ENCODE measurements around the gene EXOSC5. TPM values are rescaled to one million over a fixed set of nuclear protein-coding genes. Genes with fewer than 3 reads are reported as not detected.
"Not testable (repeated sequence)": the region's sequence is repeated elsewhere in the genome, so short reads cannot be mapped to it uniquely, and the experiment has no call there.

EXOSC5 gene
- total and polyA plus RNA-seq, 7 experiments from 2014 or later = 15.0 to 84.8 (median 22.1) TPM

GRCh38 chr19:41411100-41411967, 14.2 kb upstream of the EXOSC5 start:
- H3K27me3 Mint-ChIP-seq = no peaks in the 10 kb centered on the region
- CTCF ChIA-PET = interaction anchor here (0.8 kb wide), 1 partner anchor 1001 kb away, joined by 3 read pairs; no protein-coding TSS in a partner anchor
- Histone ChIP-seq H3K4me1 (ENCODE audit: control insufficient read depth in 2 of 2, insufficient read depth in 2 of 2, low read length in 2 of 2) (peaks cover 0 to 4% of the 10 kb centered on the region in 2 donors), H3K4me3 (ENCODE audit: low read length) (no peak overlapping the region), H3K36me3 (ENCODE audit: control insufficient read depth in 2 of 3, insufficient read depth in 3 of 3, low read length in 3 of 3) (peaks cover 0 to 49% (median 0%) of the 10 kb centered on the region in 3 experiments), H3K27me3 (ENCODE audit: control insufficient read depth in 2 of 2, insufficient read depth in 2 of 2, low read length in 2 of 2) (no peaks in the 10 kb centered on the region), H3K27ac (ENCODE audit: low read depth, low read length) (no peak overlapping the region), H3K9me3 (ENCODE audit: control insufficient read depth in 2 of 3, low read length in 3 of 3) (no peaks in the 10 kb centered on the region)
- DNase-seq (no peak), ATAC-seq (no peak)
- intact Hi-C loops (cut with micrococcal nuclease) = no loop called here
- H3K4me3 Mint-ChIP-seq = no peak overlapping the region
- POLR2A ChIA-PET = no interaction called here
- H3K27ac Mint-ChIP-seq = peak overlapping the region in 1 of 9 donors; percentile 26
- peaks cover 6 to 20% (median 8%) of the 10 kb centered on the region in 5 donors for H3K36me3 Mint-ChIP-seq
- peaks cover 0 to 28% (median 16%) of the 10 kb centered on the region in 7 donors for H3K4me1 Mint-ChIP-seq
- H3K9me3 Mint-ChIP-seq = no peaks in the 10 kb centered on the region

DNA sequence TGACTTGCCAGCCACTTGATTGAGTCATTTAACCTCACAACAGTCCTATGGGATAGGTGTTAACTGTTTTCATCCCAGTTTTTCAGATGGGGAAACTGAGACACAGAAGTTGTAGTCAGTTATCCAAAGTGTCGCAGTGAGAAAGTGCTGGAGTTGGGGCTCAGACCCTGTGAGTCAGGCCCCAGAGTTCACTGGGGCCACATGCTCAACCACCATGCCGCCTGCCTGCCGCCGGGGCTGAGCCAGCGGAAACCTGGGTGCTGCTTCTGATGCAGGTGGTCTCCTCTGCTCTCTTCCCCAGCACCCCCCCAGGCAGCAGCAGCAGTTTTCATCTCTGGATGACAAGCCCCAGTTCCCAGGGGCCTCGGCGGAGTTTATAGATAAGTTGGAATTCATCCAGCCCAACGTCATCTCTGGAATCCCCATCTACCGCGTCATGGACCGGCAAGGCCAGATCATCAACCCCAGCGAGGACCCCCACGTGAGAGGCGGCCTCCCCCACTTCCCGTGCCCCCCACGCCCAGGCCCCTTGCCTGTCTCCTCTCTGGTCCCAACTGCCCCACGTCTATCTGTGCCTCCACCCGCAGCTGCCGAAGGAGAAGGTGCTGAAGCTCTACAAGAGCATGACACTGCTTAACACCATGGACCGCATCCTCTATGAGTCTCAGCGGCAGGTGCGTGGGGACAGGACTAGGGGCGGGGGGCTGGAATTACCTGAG, 13.3 kb upstream of the EXOSC5 start:
- H3K4me3 Mint-ChIP-seq = no peak overlapping the region
- DNase-seq = no peak
- intact Hi-C loops (cut with micrococcal nuclease) = no loop called here
- peaks cover 0 to 31% (median 16%) of the 10 kb centered on the region in 7 donors for H3K4me1 Mint-ChIP-seq
- Histone ChIP-seq H3K36me3 (ENCODE audit: control insufficient read depth in 2 of 3, insufficient read depth in 3 of 3, low read length in 3 of 3) (peaks cover 0 to 50% (median 0%) of the 10 kb centered on the region in 3 experiments), H3K4me3 (ENCODE audit: low read length) (no peak overlapping the region), H3K9me3 (ENCODE audit: control insufficient read depth in 2 of 3, low read length in 3 of 3) (no peaks in the 10 kb centered on the region), H3K27me3 (ENCODE audit: control insufficient read depth in 2 of 2, insufficient read depth in 2 of 2, low read length in 2 of 2) (no peaks in the 10 kb centered on the region), H3K27ac (ENCODE audit: low read depth, low read length) (no peak overlapping the region), H3K4me1 (ENCODE audit: control insufficient read depth in 2 of 2, insufficient read depth in 2 of 2, low read length in 2 of 2) (peaks cover 0 to 4% of the 10 kb centered on the region in 2 donors)
- H3K27me3 Mint-ChIP-seq = no peaks in the 10 kb centered on the region
- no peaks in the 10 kb centered on the region for H3K9me3 Mint-ChIP-seq
- H3K27ac Mint-ChIP-seq = peak overlapping the region in 1 of 9 donors; percentile 47
- H3K36me3 Mint-ChIP-seq = peaks cover 6 to 18% (median 8%) of the 10 kb centered on the region in 5 donors
- no peak for ATAC-seq
- ChIA-PET CTCF (interaction anchor here (0.8 kb wide), 1 partner anchor 1000 kb away, joined by 3 read pairs; no protein-coding TSS in a partner anchor), POLR2A (no interaction called here)

DNA sequence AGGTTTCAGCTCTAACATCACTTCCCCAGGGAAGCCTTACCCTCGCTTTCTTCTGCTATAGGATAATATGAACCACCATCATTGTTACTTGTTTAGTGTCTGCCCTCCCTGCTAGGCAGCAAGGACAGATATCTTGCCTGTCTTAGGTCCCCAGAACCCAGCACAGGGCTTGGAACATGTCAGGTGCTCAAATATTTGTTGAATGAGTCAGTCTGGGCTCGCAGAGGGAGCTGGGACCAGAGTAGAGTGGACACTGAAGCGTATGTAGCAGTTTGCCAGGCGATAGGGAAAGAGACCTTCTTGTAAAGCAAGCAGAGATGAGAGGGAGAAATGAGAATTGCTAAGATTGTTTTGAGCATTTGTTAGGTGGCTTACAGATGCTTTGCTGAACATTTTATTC, 12.1 kb upstream of the EXOSC5 start:
- intact Hi-C loops (cut with micrococcal nuclease) = no loop called here
- DNase-seq (no peak), ATAC-seq (peak; percentile 65)
- no peak overlapping the region for H3K4me3 ChIP-seq (ENCODE audit: low read length)
- Mint-ChIP-seq H3K4me3 (no peak overlapping the region), H3K27ac (peak overlapping the region in 3 of 9 donors; percentile 43 to 77 (median 45)), H3K4me1 (peaks cover 0 to 29% (median 16%) of the 10 kb centered on the region in 7 donors), H3K27me3 (no peaks in the 10 kb centered on the region), H3K36me3 (peaks cover 4 to 14% (median 7%) of the 10 kb centered on the region in 5 donors), H3K9me3 (no peaks in the 10 kb centered on the region)
- H3K4me1 ChIP-seq (ENCODE audit: control insufficient read depth in 2 of 2, insufficient read depth in 2 of 2, low read length in 2 of 2) = peaks cover 0 to 4% of the 10 kb centered on the region in 2 donors
- ChIA-PET POLR2A (interaction anchor here (1.8 kb wide), 1 partner anchor 31 kb away, joined by 4 read pairs; no protein-coding TSS in a partner anchor), CTCF (no interaction called here)
- H3K36me3 ChIP-seq (ENCODE audit: control insufficient read depth in 2 of 3, insufficient read depth in 3 of 3, low read length in 3 of 3) = peaks cover 0 to 38% (median 0%) of the 10 kb centered on the region in 3 experiments
- no peaks in the 10 kb centered on the region for H3K27me3 ChIP-seq (ENCODE audit: control insufficient read depth in 2 of 2, insufficient read depth in 2 of 2, low read length in 2 of 2)
- no peak overlapping the region for H3K27ac ChIP-seq (ENCODE audit: low read depth, low read length)
- no peaks in the 10 kb centered on the region for H3K9me3 ChIP-seq (ENCODE audit: control insufficient read depth in 2 of 3, low read length in 3 of 3)

DNA sequence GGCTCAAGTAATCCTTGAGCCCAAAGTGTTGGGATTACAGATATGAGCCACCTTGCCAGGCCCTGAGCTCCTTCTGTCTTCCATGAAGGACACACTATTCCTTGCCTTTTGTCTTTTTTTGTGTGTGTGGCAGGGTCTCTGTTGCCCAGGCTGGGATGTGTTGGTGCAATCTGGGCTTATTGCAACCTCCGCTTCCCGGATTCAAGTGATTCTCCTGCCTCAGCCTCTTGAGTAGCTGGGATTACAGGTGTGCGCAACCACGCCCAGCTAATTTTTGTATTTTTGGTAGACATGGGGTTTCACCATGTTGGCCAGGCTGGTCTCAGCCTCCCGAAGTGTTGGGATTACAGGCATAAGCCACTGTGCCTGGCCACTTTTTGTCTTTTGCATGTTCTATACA, 11.7 kb upstream of the EXOSC5 start:
- intact Hi-C loops (cut with micrococcal nuclease); CTCF ChIA-PET; H3K36me3 Mint-ChIP-seq; H3K9me3 ChIP-seq (ENCODE audit: control insufficient read depth in 2 of 3, low read length in 3 of 3); H3K4me3 ChIP-seq (ENCODE audit: low read length); H3K27ac ChIP-seq (ENCODE audit: low read depth, low read length); H3K27me3 Mint-ChIP-seq; H3K9me3 Mint-ChIP-seq; ATAC-seq; H3K27me3 ChIP-seq (ENCODE audit: control insufficient read depth in 2 of 2, insufficient read depth in 2 of 2, low read length in 2 of 2); DNase-seq; H3K4me3 Mint-ChIP-seq; H3K4me1 ChIP-seq (ENCODE audit: control insufficient read depth in 2 of 2, insufficient read depth in 2 of 2, low read length in 2 of 2): not testable (repeated sequence)
- H3K36me3 ChIP-seq (ENCODE audit: control insufficient read depth in 2 of 3, insufficient read depth in 3 of 3, low read length in 3 of 3) = peaks cover 0 to 33% (median 0%) of the 10 kb centered on the region in 3 experiments
- H3K4me1 Mint-ChIP-seq = peaks cover 0 to 29% (median 16%) of the 10 kb centered on the region in 7 donors
- H3K27ac Mint-ChIP-seq = peak overlapping the region in 1 of 9 donors; percentile 43
- POLR2A ChIA-PET = interaction anchor here (1.8 kb wide), 1 partner anchor 31 kb away, joined by 4 read pairs; no protein-coding TSS in a partner anchor

DNA sequence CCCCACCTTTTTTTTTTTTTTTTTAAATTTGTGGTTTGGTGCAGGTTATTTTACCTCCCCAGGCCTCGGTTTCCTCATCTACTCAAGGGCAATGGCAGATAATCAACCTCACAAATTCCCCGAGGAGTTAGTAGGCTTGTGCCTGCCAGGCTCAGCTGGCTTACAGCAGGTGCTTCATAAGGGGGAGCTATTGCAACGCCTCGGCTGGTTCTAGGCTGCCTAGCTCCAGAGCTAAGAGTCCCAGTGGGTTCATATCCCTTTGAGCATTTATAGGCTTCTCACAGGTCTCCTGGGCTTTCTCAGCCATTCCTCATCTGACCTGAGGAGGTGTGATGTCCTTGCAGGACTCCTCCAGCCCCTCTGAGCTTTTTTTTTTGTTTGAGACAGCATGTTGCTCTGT, 11.1 kb upstream of the EXOSC5 start:
- no peak overlapping the region for H3K27ac Mint-ChIP-seq
- POLR2A ChIA-PET = interaction anchor here (1.8 kb wide), 1 partner anchor 32 kb away, joined by 4 read pairs; no protein-coding TSS in a partner anchor

GRCh38 chr19:41407271-41407670, 10.1 kb upstream of the EXOSC5 start:
- ChIA-PET POLR2A (interaction anchor here (0.6 to 0.8 kb wide), 2 partner anchors 28 to 220 kb away, joined by 3 to 4 read pairs; partner anchors contain the start of gene CEACAM4), CTCF (interaction anchor here (1.0 kb wide), 1 partner anchor 18 kb away, joined by 3 read pairs; no protein-coding TSS in a partner anchor)
- H3K9me3 Mint-ChIP-seq = no peaks in the 10 kb centered on the region
- peaks cover 4 to 33% (median 22%) of the 10 kb centered on the region in 7 donors for H3K4me1 Mint-ChIP-seq
- DNase-seq = no peak
- intact Hi-C loops (cut with micrococcal nuclease) = no loop called here
- no peaks in the 10 kb centered on the region for H3K27me3 Mint-ChIP-seq
- peaks cover 0 to 7% (median 3%) of the 10 kb centered on the region in 5 donors for H3K36me3 Mint-ChIP-seq
- no peak for ATAC-seq
- peaks cover 0 to 4% of the 10 kb centered on the region in 2 donors for H3K4me1 ChIP-seq (ENCODE audit: control insufficient read depth in 2 of 2, insufficient read depth in 2 of 2, low read length in 2 of 2)
- peaks cover 0 to 30% (median 0%) of the 10 kb centered on the region in 3 experiments for H3K36me3 ChIP-seq (ENCODE audit: control insufficient read depth in 2 of 3, insufficient read depth in 3 of 3, low read length in 3 of 3)
- H3K9me3 ChIP-seq (ENCODE audit: control insufficient read depth in 2 of 3, low read length in 3 of 3) = no peaks in the 10 kb centered on the region
- peak overlapping the region in 4 of 9 donors; percentile 12 to 41 (median 24) for H3K27ac Mint-ChIP-seq
- no peak overlapping the region for H3K27ac ChIP-seq (ENCODE audit: low read depth, low read length)
- no peak overlapping the region for H3K4me3 ChIP-seq (ENCODE audit: low read length)
- no peak overlapping the region for H3K4me3 Mint-ChIP-seq
- H3K27me3 ChIP-seq (ENCODE audit: control insufficient read depth in 2 of 2, insufficient read depth in 2 of 2, low read length in 2 of 2) = no peaks in the 10 kb centered on the region

More for the DNA sequence above, 11.1 kb upstream of the EXOSC5 start:
- Mint-ChIP-seq H3K27me3 (no peaks in the 10 kb centered on the region), H3K4me3 (no peak overlapping the region), H3K4me1 (peaks cover 4 to 28% (median 19%) of the 10 kb centered on the region in 7 donors), H3K9me3 (no peaks in the 10 kb centered on the region), H3K36me3 (peaks cover 0 to 7% (median 3%) of the 10 kb centered on the region in 5 donors)
- Histone ChIP-seq H3K36me3 (ENCODE audit: control insufficient read depth in 2 of 3, insufficient read depth in 3 of 3, low read length in 3 of 3) (peaks cover 0 to 31% (median 0%) of the 10 kb centered on the region in 3 experiments), H3K27me3 (ENCODE audit: control insufficient read depth in 2 of 2, insufficient read depth in 2 of 2, low read length in 2 of 2) (no peaks in the 10 kb centered on the region), H3K9me3 (ENCODE audit: control insufficient read depth in 2 of 3, low read length in 3 of 3) (no peaks in the 10 kb centered on the region), H3K4me3 (ENCODE audit: low read length) (no peak overlapping the region), H3K27ac (ENCODE audit: low read depth, low read length) (no peak overlapping the region), H3K4me1 (ENCODE audit: control insufficient read depth in 2 of 2, insufficient read depth in 2 of 2, low read length in 2 of 2) (peaks cover 0 to 4% of the 10 kb centered on the region in 2 donors)
- ATAC-seq = no peak
- intact Hi-C loops (cut with micrococcal nuclease) = no loop called here
- CTCF ChIA-PET = interaction anchor here (0.6 to 1.0 kb wide), 2 partner anchors 17 to 30 kb away, joined by 3 to 4 read pairs; no protein-coding TSS in a partner anchor
- DNase-seq = no peak

All from naive thymus-derived CD4-positive, alpha-beta T cell (primary cell).